GM18526 (cell line): ENCODE results near the gene ARHGAP26.

Experiments
- POLR2A ChIP-seq: IDR thresholded peaks from 3 replicates; pipeline ENCODE4 v1.6.1; 2011; ENCODE audit not compliant: insufficient read length; ENCODE audit errors: extremely low read depth

ARHGAP26 gene

DNA sequence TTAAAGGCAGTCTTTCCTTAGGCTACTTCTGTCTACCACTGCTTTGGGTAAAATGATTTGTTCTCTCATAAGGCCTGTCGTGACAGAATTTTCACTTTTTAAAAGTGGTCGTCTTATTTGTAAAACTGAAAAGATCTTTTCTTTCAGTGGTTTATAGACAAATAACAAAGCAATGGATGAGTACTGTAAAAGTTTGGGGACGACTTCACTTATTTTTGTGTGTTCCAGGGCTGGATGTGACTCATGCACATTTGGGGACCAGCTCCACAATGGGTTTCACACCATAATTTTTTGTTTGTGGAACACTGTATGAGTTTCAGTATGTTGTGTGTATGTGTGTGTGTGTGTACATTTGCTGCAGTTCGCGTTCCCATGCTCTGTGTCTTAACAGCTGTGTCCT lies 53.6 kb downstream of the ARHGAP26 start:
- no peak for TF ChIP-seq POLR2A

GRCh38 chr5:142824391-142824790 lies 54.2 kb downstream of the ARHGAP26 start:
- no peak for TF ChIP-seq POLR2A

- TF ChIP-seq POLR2A: no peak
Observed at GRCh38 chr5:142825378-142826089, 55.4 kb downstream of the ARHGAP26 start.

DNA sequence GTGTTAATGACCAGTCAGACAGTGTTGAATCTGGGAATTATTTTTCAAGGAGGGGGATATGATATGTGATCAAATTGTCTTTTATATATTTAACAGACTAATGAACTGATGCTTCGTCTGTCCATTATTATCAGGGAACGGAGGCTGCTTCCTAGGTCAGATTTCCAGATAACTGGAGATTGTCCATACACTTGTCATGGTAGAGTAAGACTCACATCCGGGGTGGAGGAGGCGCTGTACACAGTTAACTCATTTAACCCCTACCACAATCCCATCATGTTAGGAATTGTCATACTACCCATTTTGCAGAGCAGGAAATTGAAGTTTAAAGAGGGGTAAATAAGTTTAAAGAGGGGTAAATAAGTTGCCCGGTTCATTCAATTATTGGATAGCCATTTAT lies 55.9 kb downstream of the ARHGAP26 start:
- TF ChIP-seq POLR2A: no peak

DNA sequence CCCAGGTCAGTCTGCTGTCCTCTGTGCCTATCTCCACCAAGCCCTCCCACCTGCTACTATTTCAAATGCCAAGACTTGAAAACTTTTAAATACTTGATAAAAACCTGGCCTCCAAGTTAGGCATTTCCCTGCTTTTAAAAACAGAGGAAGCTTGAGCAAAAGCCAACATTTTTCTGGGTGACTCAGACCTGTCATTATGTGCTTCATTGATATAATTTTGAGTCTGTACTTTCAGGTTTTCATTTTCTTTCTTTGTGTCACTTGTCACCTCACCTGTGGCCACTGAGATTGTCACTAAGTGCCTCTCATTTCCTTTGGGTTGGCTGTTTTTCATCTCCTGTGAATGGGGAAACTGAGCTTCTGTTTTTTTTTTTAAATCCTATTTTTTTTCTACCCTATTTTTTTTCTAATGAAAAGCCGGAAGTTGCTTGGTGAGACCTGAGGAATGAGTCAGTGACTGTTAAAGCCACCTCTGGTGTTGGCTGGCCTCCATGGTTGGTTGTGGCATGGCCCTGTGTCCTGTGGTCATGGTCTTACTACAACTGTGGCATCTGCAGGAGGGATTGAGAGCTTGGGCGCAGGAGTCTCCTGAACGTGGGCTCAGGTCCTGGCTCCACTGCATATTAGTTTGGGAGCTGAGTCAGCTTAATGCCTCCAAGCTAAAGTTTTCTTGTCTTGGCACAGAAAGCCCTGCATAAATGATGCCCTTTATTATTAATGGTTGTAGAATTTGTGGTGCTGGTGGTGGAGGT lies 56.7 kb downstream of the ARHGAP26 start:
- no peak for TF ChIP-seq POLR2A

DNA sequence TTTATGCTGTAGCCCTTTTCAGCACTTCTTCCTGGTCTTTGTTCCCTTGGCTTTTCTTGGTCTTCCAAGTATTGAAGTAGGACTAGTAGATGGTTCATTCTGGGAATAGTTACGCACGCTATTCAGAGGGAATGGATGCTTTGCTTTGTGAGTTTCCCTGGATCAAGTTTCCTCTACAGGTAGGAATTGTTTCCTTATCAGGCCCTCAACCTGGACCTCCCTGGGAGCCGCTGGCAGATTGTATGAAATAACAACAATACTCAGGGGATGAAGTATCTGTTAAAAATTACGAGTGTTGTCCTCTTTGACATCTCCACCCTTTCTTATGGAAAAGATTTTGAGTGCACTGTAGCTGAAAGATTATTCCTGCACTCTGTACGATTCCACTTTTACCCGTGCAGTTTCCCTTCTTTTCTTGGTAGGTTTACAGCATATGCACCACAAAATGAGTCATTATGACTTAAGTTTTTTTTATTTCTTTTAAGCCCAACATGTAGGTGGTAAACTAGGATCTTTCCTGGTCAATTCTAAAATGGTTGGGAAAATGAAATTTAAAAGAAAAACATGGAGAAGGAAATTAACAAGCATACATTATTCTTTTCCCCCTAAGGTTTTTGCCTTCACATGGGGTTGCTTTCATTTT lies 57.9 kb downstream of the ARHGAP26 start:
- TF ChIP-seq POLR2A: no peak

DNA sequence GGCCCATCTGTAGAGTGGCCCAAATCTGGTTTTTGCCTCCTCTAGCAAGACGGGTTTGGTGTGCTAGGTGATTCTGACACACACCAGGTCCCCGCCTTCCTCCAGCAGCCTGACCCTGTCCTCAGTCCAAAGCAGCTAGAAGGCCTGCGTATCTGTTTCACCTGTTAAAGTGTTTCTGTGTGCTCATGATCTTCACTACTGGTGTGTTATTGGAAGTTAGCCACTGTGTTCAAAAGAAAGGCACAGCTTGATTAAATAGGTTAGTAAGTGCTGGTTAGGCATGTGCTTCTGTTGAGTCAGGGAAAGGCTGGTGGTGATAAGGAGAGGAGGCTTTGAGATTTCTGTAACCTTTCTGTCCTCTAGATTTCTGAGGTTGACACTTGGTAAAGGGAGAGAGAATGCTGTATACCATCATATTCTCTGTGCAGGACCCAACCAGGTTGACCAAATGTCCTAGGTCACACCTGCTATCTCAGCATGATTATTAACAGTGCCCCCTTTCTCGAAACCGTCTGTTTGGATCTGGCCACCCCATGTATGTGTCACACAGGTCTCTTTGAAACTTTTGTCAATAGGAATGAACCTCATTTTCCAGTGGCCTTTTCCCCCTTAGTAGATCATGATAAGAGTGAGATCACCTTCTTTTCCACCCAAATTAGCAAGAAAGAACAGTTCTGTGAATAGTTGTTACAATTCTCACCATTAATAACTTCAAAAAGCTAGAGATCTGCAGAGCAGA lies 58.8 kb downstream of the ARHGAP26 start:
- no peak for TF ChIP-seq POLR2A

GRCh38 chr5:142829801-142830220 lies 59.6 kb downstream of the ARHGAP26 start:
- TF ChIP-seq POLR2A: no peak

- no peak for TF ChIP-seq POLR2A
Observed at GRCh38 chr5:142830241-142831008, 60.2 kb downstream of the ARHGAP26 start.

DNA sequence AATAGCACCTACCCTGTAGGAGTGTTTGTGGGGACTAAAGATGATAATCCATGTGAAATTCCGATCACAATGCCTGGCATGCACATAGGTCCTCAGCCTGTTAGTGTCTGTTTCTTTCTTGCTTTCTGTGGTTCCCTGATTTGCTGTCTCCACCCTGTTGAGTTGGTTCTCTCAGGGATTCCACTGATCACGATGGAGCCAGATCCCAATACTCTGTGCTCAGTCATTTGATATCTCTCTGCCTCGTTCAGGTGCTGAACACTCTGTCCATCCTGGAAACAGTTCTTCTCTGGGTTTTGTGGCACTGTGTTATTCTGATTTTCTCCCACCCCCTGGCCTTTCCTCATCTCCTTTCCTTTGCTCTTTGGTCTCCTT lies 60.8 kb downstream of the ARHGAP26 start:
- no peak for TF ChIP-seq POLR2A

DNA sequence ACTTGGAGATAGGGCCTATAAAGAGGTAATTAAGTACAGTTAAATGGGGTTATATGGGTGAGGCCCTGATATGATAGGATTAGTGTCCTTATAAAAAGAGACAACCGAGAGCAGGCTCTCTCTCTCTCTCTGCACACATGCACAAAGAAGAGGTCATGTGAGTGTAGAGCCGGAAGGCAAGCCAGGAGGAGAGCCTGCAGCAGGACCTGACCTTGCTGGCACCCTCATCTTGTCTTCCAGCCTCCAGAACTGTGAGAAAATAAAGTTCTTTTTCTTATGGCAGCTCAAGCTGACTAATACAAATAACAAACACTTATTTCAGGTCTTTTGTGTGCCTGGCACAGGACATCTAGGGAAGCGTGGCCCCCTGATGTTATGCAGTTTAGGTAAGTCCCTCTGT lies 62.1 kb downstream of the ARHGAP26 start:
- TF ChIP-seq POLR2A: no peak

DNA sequence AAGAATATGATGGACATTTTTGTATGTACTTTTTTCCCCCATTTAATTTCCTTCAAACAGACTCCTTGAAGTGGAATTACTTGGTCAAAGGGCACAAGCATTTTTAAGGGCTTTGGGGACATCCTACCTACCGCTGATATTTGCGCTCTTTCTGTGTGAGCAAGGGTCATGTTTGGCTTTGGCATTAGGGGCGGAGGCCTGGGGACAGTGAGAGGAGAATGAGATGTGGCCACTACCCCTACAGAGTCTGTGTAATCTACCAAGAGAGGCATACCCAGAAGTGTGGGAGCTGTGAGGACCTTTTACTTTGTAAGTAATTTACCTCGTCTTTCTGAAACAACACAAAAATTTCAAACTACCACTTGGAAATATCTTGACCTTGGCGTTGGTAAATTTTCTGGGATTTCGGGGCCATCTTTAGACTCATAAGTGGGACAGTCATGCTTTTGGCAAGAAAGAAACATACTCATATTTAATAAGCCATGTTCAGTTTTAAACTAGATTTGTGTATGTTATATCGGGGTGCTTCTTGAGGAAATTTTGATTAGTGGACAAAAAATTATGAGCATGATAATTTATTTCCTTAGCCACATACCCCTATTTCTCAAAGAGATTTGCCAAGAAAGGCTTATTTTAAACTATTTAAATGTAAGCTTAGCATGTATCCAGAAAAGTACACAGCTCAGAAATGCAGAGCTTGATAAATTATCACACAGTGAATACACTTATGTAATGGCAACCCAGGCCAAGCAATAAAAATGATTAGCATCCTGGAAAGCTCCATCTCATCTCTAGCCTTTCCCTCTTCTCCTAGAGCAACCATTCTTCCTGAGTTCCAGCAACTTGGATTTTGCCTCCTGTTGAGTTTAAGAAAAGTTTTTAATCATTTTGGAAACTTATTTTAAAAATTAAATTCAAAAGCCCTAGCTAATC lies 63.6 kb downstream of the ARHGAP26 start:
- no peak for TF ChIP-seq POLR2A

DNA sequence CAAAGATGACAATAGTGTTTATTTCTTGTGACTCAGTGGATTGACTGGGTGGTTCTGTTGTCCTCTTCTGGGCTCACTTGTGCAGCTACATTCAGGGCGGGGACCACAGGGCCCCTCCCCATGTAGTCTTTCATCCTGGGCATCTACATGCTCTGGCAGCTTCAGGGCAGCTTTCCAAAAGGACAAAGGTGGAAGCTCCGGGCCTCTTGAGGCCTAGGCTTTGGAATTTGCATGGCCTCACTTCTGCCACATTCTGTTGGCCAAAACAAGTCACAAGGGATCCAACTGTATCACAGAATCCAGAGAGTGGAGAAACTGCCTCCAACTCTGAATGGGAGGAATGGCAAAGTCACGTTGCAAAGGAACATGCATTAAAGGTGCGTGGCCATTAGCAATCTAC lies 64.3 kb downstream of the ARHGAP26 start:
- TF ChIP-seq POLR2A: no peak

DNA sequence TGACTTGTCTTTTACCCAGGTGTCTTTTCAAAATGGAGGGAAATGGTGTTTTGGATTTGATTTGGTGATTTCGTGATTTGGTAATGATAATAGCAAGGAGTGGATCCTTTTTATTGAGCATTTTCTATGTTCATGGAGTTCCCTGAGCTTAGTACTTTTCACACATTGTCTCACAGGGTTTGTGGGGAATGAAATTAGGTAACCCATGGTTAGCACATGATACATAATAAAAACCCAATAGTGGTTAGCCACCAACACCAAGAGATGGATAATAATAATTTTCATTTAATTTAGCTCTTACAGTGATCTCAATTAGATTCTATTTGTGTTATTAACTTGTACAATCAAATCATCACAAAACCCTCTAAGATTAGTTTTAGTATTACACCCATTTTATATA lies 65.4 kb downstream of the ARHGAP26 start:
- TF ChIP-seq POLR2A: no peak

GRCh38 chr5:142836048-142836447 lies 65.9 kb downstream of the ARHGAP26 start:
- no peak for TF ChIP-seq POLR2A
